Measurements from ENCODE around the gene HS6ST2.

Gene HS6ST2

GRCh38 chrX:132778917-132779316 is 179.5 kb downstream of the HS6ST2 start:
- no peak for DNase-seq

GRCh38 chrX:132776486-132777210 is 181.8 kb downstream of the HS6ST2 start:
- no peak for DNase-seq

- DNase-seq = no peak
Observed at GRCh38 chrX:132775263-132775823, 183.1 kb downstream of the HS6ST2 start.

- no peak for DNase-seq
Observed at GRCh38 chrX:132774010-132774714, 184.3 kb downstream of the HS6ST2 start.

DNA sequence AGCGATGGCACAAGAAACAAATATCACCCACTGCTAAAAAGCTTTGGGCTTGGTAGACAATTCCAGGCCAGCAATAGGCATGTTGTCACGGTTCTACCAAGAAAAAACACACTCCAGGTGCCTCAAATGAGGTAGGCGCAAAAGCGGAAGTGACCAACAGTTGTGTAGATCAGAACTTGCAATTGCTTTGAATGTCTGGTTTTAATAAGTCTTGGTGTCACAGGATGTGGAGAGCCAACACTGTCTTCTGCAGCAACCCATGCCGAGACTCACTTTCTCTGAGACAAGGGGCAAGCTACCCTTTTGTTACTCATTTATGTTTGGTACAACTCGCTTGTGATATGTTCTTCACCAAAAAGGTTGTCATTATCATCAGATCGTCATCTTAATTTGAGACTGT is 188.8 kb downstream of the HS6ST2 start:
- DNase-seq = no peak

DNA sequence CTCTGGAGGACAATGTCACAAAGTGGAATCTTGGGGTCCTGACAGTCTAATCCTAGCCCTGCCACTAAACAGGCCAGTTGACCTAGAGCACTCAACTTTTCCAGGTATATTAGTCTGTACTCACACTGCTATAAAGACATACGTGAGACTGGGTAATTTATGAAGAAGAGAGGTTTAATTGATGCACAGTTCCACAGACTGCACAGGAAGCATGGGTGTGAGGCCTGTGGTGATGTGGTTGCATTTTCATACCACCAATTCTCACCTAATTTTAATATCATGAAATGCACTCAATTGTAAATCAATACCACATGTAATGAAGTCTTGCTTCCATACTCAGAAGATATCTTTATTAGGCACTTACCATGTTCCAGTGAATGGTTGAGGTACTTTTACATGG is 192.0 kb downstream of the HS6ST2 start:
- no peak for DNase-seq

GRCh38 chrX:132763528-132763927 is 194.9 kb downstream of the HS6ST2 start:
- no peak for DNase-seq

- DNase-seq = no peak
Observed at GRCh38 chrX:132758759-132759158, 199.7 kb downstream of the HS6ST2 start.

DNA sequence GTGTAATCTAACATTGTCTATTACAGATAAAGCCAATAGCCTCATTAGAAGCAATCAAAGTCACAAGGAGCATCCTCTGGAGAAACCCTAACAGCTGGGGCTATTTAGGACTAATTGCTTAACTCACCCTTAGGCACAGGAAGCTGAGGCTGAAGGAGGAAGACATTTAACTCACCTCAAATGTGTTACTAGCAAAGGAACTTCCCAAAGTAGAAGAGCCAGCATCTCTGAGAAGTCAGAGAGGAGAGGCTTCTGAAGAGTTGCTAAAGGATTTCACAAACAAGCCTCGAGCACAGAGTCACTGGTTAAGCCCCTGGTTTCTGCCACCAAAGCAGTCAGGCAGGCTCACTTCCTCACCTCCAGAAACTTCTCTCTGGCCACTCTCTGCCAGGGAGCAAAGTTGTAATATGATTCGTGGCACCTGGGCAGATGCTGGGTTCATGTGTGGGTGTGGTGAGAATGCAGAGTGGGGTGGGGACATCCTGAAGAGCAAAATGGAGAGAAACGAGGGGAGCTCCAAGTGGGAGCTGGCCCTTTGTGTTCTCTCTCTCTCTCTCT is 201.3 kb downstream of the HS6ST2 start:
- no peak for DNase-seq

DNA sequence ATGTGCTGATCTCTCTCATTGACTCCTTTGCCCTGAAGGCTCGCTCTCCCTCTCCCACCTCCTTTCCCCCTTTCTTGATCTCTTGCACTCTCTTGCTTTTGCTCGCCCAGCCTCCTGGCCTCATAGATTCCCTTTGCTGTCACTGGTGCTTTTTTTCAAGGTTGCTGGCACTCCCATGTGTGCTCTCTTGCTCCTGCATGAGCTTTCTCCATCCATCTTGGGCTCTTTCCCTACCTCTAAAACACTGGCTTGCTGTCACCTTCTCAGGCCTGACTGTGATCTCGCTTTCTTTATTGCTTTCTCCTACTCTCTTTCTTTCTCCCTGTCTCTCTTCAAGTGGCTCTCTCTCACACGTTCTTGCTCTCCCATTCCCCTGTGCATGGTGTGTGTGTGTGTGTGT is 202.0 kb downstream of the HS6ST2 start:
- DNase-seq = no peak

DNA sequence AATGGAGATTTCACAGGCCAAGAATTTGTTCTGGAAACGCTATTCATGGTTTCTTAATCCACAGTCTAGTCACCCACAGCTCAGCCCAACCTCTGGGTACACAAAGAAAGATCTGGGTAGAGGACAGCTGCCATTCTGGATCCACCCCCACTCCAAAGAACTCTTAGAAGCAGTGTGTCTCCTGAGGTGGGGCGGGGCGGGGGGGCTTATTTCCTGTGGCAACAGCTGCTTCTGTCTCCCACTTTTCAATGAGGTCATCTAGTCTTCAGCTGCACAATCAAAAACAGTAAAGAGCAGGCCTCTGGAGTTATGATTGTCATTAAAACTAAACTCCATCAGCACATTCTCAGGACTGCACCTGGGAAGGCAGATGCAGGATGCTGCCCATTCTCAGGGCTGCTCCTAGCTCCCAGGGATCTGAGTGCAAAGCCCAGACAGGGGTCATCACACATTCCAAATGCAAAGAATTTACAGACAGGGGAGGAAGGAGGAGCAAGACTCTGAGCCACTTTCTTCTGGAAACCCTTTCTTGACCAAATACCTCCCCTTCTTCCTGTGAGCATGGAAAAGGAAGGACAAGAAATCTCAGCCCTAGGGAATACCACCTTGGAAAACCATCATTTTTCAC is 207.3 kb downstream of the HS6ST2 start:
- DNase-seq = no peak

DNA sequence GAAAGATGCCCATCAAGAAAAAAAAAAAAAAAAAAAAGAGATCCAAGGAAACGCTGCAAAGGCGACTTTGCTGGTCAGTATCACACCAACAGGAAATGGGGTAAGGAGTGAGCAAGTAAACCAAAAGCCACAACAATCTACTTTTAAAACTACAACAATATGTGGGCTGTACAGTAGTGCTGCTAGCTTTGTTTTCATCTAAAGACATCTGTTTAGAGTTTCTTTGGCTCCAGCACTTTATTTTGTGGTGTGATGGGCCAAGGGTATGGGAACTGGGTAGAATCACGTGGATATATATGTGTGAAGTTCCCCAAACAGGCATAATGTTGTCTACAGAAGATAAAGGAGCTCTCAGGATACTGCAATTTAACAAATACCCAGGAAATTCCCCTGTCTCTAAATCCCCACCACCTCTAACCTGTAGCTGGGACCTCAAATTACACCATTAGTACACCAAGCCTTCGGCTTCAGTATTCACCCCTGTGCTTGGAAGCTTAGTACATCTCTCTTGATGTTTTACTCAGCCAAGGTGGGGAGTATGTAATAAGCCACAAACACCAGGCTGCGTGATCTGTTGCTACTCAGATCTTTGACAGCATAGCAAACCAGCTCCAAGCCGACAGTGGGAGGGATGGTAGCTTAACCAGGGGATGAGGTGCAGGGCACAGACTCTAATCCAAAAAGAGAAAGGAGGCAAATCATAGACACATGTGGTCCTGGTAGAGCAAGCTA is 207.9 kb downstream of the HS6ST2 start:
- DNase-seq = no peak

DNA sequence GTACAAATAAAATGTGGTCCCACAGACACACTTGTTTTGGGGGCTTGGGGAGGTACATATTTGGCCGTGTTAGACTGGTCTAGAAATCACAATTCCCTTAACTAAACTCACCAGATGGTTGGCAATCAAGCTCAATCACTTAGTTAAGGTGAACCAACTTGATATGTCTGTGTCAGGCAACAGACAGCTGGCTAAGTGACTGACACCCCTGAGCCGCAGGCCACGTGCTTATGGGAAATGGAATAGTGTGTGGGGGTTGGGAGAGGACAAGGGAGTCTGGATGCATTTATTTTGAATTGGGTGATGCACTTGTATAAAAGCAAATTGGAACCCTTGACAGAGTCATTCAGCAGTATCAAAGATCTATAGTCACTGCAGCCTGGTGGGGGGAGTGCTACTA is 209.0 kb downstream of the HS6ST2 start:
- no peak for DNase-seq

DNA sequence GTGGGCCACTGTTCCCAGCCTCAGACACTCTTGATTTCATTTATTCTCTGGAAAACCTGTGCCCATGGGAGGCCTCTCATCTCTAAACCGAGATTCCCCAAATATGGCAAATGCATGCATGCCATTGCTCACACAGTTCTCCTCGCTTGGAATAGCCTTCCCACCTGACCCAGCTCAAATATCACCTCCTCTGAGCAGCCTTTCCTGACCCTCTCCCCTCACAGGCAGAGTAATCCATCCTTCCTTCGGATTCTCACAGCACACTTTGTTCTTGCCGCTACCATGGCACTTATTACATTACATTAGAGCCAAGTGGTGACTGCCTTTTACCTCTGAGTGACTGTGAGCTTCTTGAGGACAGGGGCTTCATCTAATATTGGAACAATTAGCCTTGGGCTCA is 209.5 kb downstream of the HS6ST2 start:
- no peak for DNase-seq

- DNase-seq = no peak
Observed at GRCh38 chrX:132748268-132748667, 210.2 kb downstream of the HS6ST2 start.

- DNase-seq = no peak
Observed at GRCh38 chrX:132745593-132745992, 212.8 kb downstream of the HS6ST2 start.

- no peak for DNase-seq
Observed at GRCh38 chrX:132744470-132744869, 214.0 kb downstream of the HS6ST2 start.

- no peak for DNase-seq
Observed at GRCh38 chrX:132743086-132743485, 215.3 kb downstream of the HS6ST2 start.

- no peak for DNase-seq
Observed at GRCh38 chrX:132742246-132742645, 216.2 kb downstream of the HS6ST2 start.

DNA sequence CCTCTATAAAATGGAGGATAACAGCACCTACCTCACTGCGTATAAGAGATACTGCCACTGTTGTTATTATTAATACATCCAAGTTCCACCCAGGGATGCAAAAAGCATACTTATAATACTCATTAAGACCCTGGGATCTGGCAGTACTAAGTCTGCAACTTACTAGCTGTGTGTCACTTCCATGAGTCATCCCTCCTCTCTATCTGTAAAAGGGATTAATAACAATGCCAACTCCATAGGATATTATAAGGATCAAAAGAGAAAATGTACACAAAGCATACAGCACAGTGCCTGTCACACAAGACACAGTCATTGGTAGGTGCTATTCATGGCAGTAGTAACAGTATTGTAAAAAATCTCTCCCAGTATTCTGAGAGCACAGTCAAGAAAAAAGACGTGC is 216.7 kb downstream of the HS6ST2 start:
- DNase-seq = no peak

DNA sequence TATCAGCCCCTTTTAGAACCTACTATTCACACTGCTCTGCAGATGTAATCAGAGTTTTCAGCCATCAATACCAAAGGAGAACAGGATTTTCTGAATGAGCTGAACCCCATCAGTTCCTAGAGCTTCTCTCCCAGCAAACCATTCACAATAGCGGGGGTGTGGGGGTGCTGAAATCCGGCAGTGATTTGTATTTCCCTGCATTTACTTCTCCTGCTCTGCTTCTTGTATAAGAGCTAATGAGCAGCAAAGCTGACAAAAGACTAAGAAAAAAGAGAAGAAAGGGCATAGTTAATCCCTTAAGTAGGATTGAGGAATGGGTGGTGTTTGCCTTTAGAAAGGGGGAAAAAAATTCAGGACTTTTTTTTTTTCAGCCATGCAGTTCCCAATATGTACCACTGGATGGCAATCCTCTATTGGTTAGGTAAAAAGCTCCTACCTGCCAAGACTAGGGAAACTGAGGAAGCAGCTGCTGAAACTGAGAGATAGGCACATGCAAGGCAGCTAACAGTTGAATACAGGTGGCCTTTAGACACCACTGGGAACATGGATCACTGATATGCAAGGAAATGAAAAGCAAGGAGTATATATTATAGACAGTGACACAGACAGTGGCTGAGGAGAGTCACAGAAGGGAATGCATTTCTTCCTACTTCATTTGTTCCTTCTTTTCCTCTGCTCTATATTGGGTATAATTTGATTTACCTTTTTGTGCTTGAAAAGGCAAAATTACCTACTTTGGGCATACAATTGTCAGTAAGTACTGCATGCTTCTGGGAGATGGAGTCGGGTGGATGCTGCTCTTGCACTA is 217.9 kb downstream of the HS6ST2 start:
- no peak for DNase-seq

- no peak for DNase-seq
Observed at GRCh38 chrX:132738951-132739350, 219.5 kb downstream of the HS6ST2 start.
